GM19467 (cell line): ENCODE results near the gene C2orf66.

ENCODE experiments used
- ATAC-seq: cut with Tn5 transposase; IDR thresholded peaks from one replicate; pipeline ENCODE4 v1.9.1; 2021; ENCODE audit warnings: mild to moderate bottlenecking, moderate library complexity; ENCODE audit not compliant: unreplicated experiment

The C2orf66 gene

GRCh38 chr2:196809260-196809659, at the start of gene C2orf66:
C2orf66 (minus strand) TSS chr2:196809355; CDS start chr2:196809336, 19 bp downstream.
- ATAC-seq: no peak

GRCh38 chr2:196854629-196855028, 45.5 kb upstream of the C2orf66 start:
- no peak for ATAC-seq

GRCh38 chr2:196853301-196854087, 44.3 kb upstream of the C2orf66 start:
- ATAC-seq: no peak

GRCh38 chr2:196851088-196851487, 41.9 kb upstream of the C2orf66 start:
- ATAC-seq: no peak

GRCh38 chr2:196849895-196850294, 40.7 kb upstream of the C2orf66 start:
- ATAC-seq: no peak

GRCh38 chr2:196846295-196846694, 37.1 kb upstream of the C2orf66 start:
- ATAC-seq: no peak

- no peak for ATAC-seq
Observed at GRCh38 chr2:196845371-196845770, 36.2 kb upstream of the C2orf66 start.

- no peak for ATAC-seq
Observed at GRCh38 chr2:196840171-196840570, 31.0 kb upstream of the C2orf66 start.

GRCh38 chr2:196839574-196839973, 30.4 kb upstream of the C2orf66 start:
- ATAC-seq: no peak

GRCh38 chr2:196836440-196836839, 27.3 kb upstream of the C2orf66 start:
- ATAC-seq: no peak

- no peak for ATAC-seq
Observed at GRCh38 chr2:196830701-196831100, 21.5 kb upstream of the C2orf66 start.

GRCh38 chr2:196827356-196827755, 18.2 kb upstream of the C2orf66 start:
- ATAC-seq: no peak

GRCh38 chr2:196823750-196824522, 14.8 kb upstream of the C2orf66 start:
- no peak for ATAC-seq

- ATAC-seq: no peak
Observed at GRCh38 chr2:196821195-196821594, 12.0 kb upstream of the C2orf66 start.

- no peak for ATAC-seq
Observed at GRCh38 chr2:196808083-196808665, 981 bp downstream of the C2orf66 start.

GRCh38 chr2:196804381-196804780, 4.8 kb downstream of the C2orf66 start:
- no peak for ATAC-seq

- no peak for ATAC-seq
Observed at GRCh38 chr2:196802401-196802800, 6.8 kb downstream of the C2orf66 start.

- ATAC-seq: no peak
Observed at GRCh38 chr2:196801674-196802261, 7.4 kb downstream of the C2orf66 start.

- no peak for ATAC-seq
Observed at GRCh38 chr2:196798980-196799379, 10.2 kb downstream of the C2orf66 start.

GRCh38 chr2:196792865-196793264, 16.3 kb downstream of the C2orf66 start:
- ATAC-seq: no peak

- ATAC-seq: no peak
Observed at GRCh38 chr2:196783431-196784094, 25.6 kb downstream of the C2orf66 start.
